ENCODE measurements around the gene ATP2A3.
A peak's percentile ranks its signal among the peaks of the same experiment; 100 is the strongest.
"Not testable (repeated sequence)": the region's sequence is repeated elsewhere in the genome, so short reads cannot be mapped to it uniquely, and the experiment has no call there.

The ATP2A3 gene

GRCh38 chr17:3964203-3965117, at the start of gene ATP2A3:
TSS of gene ATP2A3 (minus strand) at chr17:3964437. CDS start at chr17:3964291, 146 bp downstream.
- DNase-seq, result no peak

- DNase-seq, result no peak
These were observed 46.5 kb upstream of the ATP2A3 start for GRCh38 chr17:4010754-4011153.

- DNase-seq, result no peak
These were observed 45.0 kb upstream of the ATP2A3 start for GRCh38 chr17:4009186-4009785.

GRCh38 chr17:4008441-4009185, 44.4 kb upstream of the ATP2A3 start:
- no peak for DNase-seq

GRCh38 chr17:4008082-4008435, 43.8 kb upstream of the ATP2A3 start:
- DNase-seq, result no peak

GRCh38 chr17:4007346-4008081, 43.3 kb upstream of the ATP2A3 start:
- DNase-seq, result no peak

GRCh38 chr17:4006745-4007211, 42.5 kb upstream of the ATP2A3 start:
- DNase-seq, result no peak

- DNase-seq, result no peak
These were observed 41.9 kb upstream of the ATP2A3 start for GRCh38 chr17:4006165-4006589.

GRCh38 chr17:4005296-4006164, 41.3 kb upstream of the ATP2A3 start:
- DNase-seq, result no peak

- peak; percentile 88 for DNase-seq
These were observed 40.5 kb upstream of the ATP2A3 start for GRCh38 chr17:4004517-4005295.

GRCh38 chr17:4003501-4004421, 39.5 kb upstream of the ATP2A3 start:
- peak; percentile 40 for DNase-seq

GRCh38 chr17:4003131-4003500, 38.9 kb upstream of the ATP2A3 start:
- no peak for DNase-seq

GRCh38 chr17:4001048-4001590, 36.9 kb upstream of the ATP2A3 start:
- DNase-seq, result no peak

- no peak for DNase-seq
These were observed 34.2 kb upstream of the ATP2A3 start for GRCh38 chr17:3998436-3998835.

- no peak for DNase-seq
These were observed 30.8 kb upstream of the ATP2A3 start for GRCh38 chr17:3995067-3995466.

- DNase-seq, result no peak
These were observed 30.0 kb upstream of the ATP2A3 start for GRCh38 chr17:3994221-3994576.

GRCh38 chr17:3993493-3994220, 29.4 kb upstream of the ATP2A3 start:
- no peak for DNase-seq

GRCh38 chr17:3992370-3992769, 28.1 kb upstream of the ATP2A3 start:
- no peak for DNase-seq

GRCh38 chr17:3991699-3992098, 27.5 kb upstream of the ATP2A3 start:
- not testable (repeated sequence) for DNase-seq
